Right ventricle myocardium inferior (tissue), 1 donor: ENCODE data around the gene C16orf89. TPM values are rescaled to one million over a fixed set of nuclear protein-coding genes. Genes with fewer than 3 reads are reported as not detected.
"Not testable (repeated sequence)": the region's sequence is repeated elsewhere in the genome, so short reads cannot be mapped to it uniquely, and the experiment has no call there.

ENCODE experiments used
- ATAC-seq: fragments of 200-7000 bp; cut with Tn5 transposase; one replicate; pipeline ENCODE4 v1.9.1; 2020; ENCODE audit warnings: mild to moderate bottlenecking, moderate library complexity
- DNase-seq: peaks from one replicate; pipeline ENCODE4 v3.0.0; 2021; ENCODE audit errors: missing footprints
- intact Hi-C: fragments of 100-400 bp; cut with DNase I; formaldehyde crosslinking; loops from one replicate; pipeline ENCODE4 v1.11.0; 2022
- long read RNA-seq: library from polyadenylated mRNA; unstranded; transcript quantifications from one replicate; pipeline ENCODE4 v2.0.0, GENCODE V29; 2021
- total RNA-seq: library from RNA; stranded (reverse); fragmentation: NEBNext Ultra II Directional; extraction: Animal tissue kit (Norgen Biotek cat#: 25700); gene quantifications from one replicate; pipeline ENCODE4 v1.2.1, GENCODE V29; 2021
- donor health status: DM: no; HTN: yes; CAD: no; lungs with severe emphysema.

The C16orf89 gene
- 3.5 TPM for total RNA-seq
- long read RNA-seq = 0 reads

GRCh38 chr16:5065813-5066212 lies at the start of gene C16orf89:
Gene C16orf89, minus strand, starts transcription at chr16:5065956. Its CDS starts 48 bp downstream, at chr16:5065908.
- peak; percentile 73 for DNase-seq
- ATAC-seq = peak; percentile 28

GRCh38 chr16:5110933-5111332 lies 45.2 kb upstream of the C16orf89 start:
- intact Hi-C loops, DNase-seq, ATAC-seq: not testable (repeated sequence)

More at GRCh38 chr16:5065813-5066212, at the start of gene C16orf89:
- intact Hi-C loops = no loop called here

- DNase-seq (no peak), ATAC-seq (peak; percentile 48)
- intact Hi-C loops = no loop called here
Measured at GRCh38 chr16:5108505-5109158, 42.9 kb upstream of the C16orf89 start.

- ATAC-seq, DNase-seq, intact Hi-C loops: not testable (repeated sequence)
Measured at GRCh38 chr16:5105039-5105438, 39.3 kb upstream of the C16orf89 start.

GRCh38 chr16:5103296-5104032 lies 37.7 kb upstream of the C16orf89 start:
- DNase-seq, ATAC-seq, intact Hi-C loops: not testable (repeated sequence)

GRCh38 chr16:5099174-5099573 lies 33.4 kb upstream of the C16orf89 start:
- not testable (repeated sequence) for DNase-seq, ATAC-seq
- intact Hi-C loops = loop anchor here (10.0 kb wide), 1 partner anchor 294 kb away; the partner anchor contains the start of gene ROGDI

GRCh38 chr16:5098221-5099159 lies 32.7 kb upstream of the C16orf89 start:
- intact Hi-C loops = loop anchor here (10.0 kb wide), 1 partner anchor 294 kb away; the partner anchor contains the start of gene ROGDI
- not testable (repeated sequence) for ATAC-seq
- peak; percentile 90 for DNase-seq

GRCh38 chr16:5097470-5098220 lies 31.9 kb upstream of the C16orf89 start, which contains the start of gene EEF2KMT:
Gene EEF2KMT, minus strand, starts transcription at chr16:5097795. Its CDS starts 56 bp downstream, at chr16:5097739.
- DNase-seq (peak; percentile 99), ATAC-seq (peak; percentile 100)
- intact Hi-C loops = loop anchor here (10.0 kb wide), 1 partner anchor 293 kb away; the partner anchor contains the start of gene ROGDI

GRCh38 chr16:5097061-5097469 lies 31.3 kb upstream of the C16orf89 start:
- not testable (repeated sequence) for DNase-seq, ATAC-seq
- intact Hi-C loops = loop anchor here (10.0 kb wide), 1 partner anchor 292 kb away; the partner anchor contains the start of gene ROGDI

GRCh38 chr16:5096437-5097060 lies 30.8 kb upstream of the C16orf89 start:
- not testable (repeated sequence) for DNase-seq, ATAC-seq
- intact Hi-C loops = loop anchor here (10.0 kb wide), 1 partner anchor 292 kb away; the partner anchor contains the start of gene ROGDI

GRCh38 chr16:5095145-5095830 lies 29.5 kb upstream of the C16orf89 start:
- not testable (repeated sequence) for ATAC-seq, DNase-seq
- intact Hi-C loops = loop anchor here (10.0 kb wide), 1 partner anchor 290 kb away; the partner anchor contains the start of gene ROGDI

- not testable (repeated sequence) for DNase-seq, ATAC-seq
- intact Hi-C loops = loop anchor here (10.0 kb wide), 1 partner anchor 289 kb away; the partner anchor contains the start of gene ROGDI
Measured at GRCh38 chr16:5093746-5094145, 28.0 kb upstream of the C16orf89 start.

GRCh38 chr16:5093081-5093480 lies 27.3 kb upstream of the C16orf89 start:
- not testable (repeated sequence) for ATAC-seq, DNase-seq
- intact Hi-C loops = loop anchor here (10.0 kb wide), 1 partner anchor 288 kb away; the partner anchor contains the start of gene ROGDI

GRCh38 chr16:5090592-5090991 lies 24.8 kb upstream of the C16orf89 start:
- intact Hi-C loops = loop anchor here (10.0 kb wide), 1 partner anchor 286 kb away; the partner anchor contains the start of gene ROGDI
- ATAC-seq, DNase-seq: not testable (repeated sequence)

- intact Hi-C loops = loop anchor here (10.0 kb wide), 1 partner anchor 285 kb away; the partner anchor contains the start of gene ROGDI
- DNase-seq, ATAC-seq: not testable (repeated sequence)
Measured at GRCh38 chr16:5089911-5090555, 24.3 kb upstream of the C16orf89 start.
